GM12865 (cell line): ENCODE data around the gene TMEM167A.

Source experiments
- DNase-seq: peaks from one replicate; pipeline ENCODE4 v3.0.0; 2010; ENCODE audit warnings: low read depth
- H3K4me3 ChIP-seq: 2 replicates; pipeline ENCODE4 v1.5.1; 2011; ENCODE audit warnings: mild to moderate bottlenecking, low read depth, low read length, control low read depth
- TF ChIP-seq, protein P1 (sequence below): IDR thresholded peaks from 2 replicates; pipeline ENCODE4 v1.5.1; 2011; ENCODE audit warnings: low read length, control low read depth, low read depth, inconsistent platforms; ENCODE audit not compliant: insufficient read depth; ENCODE audit errors: missing control alignments

The TMEM167A gene

DNA sequence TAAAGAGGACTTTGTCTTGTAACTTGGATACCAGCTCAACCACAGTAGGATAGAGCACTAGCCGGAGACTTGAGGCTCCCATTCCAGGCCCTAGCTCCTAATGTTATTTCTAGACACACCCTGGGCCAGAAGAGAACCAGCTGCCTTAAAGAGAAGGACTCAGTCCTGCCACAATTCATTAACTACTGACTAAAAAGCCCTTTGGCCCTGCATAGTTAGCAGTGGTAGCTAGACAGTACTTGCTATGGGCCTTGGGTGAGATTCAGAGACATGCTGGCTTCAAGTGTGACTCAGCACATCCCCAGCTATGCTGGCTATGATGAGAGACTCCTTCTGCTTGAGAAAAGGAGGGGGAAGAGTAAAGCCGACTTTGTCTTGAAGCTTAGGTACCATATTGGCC, 47.3 kb downstream of the TMEM167A start:
- DNase-seq, result no peak
- TF ChIP-seq, protein P1, sequence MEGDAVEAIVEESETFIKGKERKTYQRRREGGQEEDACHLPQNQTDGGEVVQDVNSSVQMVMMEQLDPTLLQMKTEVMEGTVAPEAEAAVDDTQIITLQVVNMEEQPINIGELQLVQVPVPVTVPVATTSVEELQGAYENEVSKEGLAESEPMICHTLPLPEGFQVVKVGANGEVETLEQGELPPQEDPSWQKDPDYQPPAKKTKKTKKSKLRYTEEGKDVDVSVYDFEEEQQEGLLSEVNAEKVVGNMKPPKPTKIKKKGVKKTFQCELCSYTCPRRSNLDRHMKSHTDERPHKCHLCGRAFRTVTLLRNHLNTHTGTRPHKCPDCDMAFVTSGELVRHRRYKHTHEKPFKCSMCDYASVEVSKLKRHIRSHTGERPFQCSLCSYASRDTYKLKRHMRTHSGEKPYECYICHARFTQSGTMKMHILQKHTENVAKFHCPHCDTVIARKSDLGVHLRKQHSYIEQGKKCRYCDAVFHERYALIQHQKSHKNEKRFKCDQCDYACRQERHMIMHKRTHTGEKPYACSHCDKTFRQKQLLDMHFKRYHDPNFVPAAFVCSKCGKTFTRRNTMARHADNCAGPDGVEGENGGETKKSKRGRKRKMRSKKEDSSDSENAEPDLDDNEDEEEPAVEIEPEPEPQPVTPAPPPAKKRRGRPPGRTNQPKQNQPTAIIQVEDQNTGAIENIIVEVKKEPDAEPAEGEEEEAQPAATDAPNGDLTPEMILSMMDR, result no peak
- H3K4me3 ChIP-seq, result no peak overlapping the region

DNA sequence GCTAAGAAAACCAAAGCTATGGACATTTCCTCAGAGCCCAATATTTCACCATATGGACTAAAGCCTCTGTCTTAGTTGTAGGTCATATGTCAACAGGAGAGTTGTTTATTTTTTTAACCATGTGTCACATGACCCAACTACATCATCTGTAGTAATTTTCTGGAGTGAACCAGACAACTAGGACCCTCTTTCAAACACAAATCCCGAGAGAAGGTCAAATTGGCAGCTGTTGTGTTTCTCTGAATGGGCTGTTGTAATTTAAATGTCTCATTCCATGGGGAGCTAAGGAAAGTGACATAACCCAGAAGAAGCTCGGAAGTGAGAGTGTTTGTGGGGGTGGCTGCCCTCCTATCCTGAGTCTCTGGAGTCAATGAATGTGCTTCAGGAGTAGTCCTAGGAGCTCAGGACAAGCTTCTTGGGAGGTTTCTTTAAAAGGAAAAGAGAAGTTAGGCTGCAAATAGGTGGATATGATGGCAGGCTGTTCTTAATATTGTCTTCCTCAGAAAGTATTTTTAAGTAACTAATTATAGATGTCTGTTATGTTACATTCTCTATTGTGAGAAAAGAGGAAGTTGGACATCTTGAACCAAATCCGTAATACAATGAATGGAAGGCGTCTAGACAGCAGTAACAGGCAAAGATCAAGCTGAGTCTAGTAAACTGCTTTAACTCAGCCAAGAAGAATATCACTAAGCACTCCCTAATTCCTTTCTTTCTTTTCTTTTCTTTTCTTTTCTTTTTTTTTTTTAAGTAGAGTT, 50.1 kb downstream of the TMEM167A start:
- TF ChIP-seq, protein P1, result no peak
- DNase-seq, result peak; percentile 37
- no peak overlapping the region for H3K4me3 ChIP-seq

DNA sequence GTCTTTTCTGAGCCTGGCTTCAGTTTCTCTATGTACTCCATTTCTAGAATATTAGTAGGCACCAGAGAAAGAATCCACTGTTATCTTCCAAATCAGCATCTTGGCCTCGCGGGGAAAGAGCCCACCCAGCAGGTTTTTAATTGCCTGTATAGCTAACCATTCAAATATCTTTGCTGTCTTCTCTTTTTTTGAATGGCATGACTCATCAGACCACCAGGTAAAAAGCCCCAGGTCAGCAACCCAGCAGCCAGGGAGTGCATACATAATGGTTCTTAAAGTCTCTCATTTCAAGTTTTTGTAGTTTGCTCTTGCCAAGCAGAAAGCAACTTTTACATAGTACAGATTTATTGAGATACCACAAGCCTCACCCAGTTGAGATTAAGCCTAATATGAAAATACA, 50.7 kb downstream of the TMEM167A start:
- DNase-seq, result peak; percentile 24
- TF ChIP-seq, protein P1, result no peak

GRCh38 chr5:83025690-83026478, 51.3 kb downstream of the TMEM167A start:
- TF ChIP-seq, protein P1, result no peak
- H3K4me3 ChIP-seq, result no peak overlapping the region
- no peak for DNase-seq

More for the DNA sequence above, 50.7 kb downstream of the TMEM167A start:
- no peak overlapping the region for H3K4me3 ChIP-seq

- no peak for DNase-seq
- TF ChIP-seq, protein P1, result no peak
- no peak overlapping the region for H3K4me3 ChIP-seq
Observed at GRCh38 chr5:83022334-83022733, 54.9 kb downstream of the TMEM167A start.

- TF ChIP-seq, protein P1, result no peak
- DNase-seq, result no peak
- no peak overlapping the region for H3K4me3 ChIP-seq
Observed at GRCh38 chr5:83015676-83016075, 61.5 kb downstream of the TMEM167A start.

DNA sequence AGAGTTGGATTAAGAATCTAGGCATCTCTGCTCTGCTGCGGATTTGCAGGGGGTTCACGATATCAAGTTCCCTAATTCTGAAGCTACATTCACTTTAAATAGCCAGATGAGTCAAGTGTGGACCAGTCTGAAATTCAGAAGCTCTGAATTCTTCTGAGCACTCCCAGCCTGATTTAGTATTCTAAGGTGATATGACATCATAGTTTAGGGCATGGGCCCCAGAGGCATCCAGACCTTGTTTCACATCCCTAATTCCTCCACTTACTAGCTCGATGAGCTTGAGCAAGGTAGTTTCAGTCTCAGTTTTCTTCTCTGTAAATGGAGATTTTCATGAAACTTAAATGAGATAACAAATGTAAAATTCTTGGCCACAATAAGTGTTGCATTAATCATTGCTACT, 65.2 kb downstream of the TMEM167A start:
- peak; percentile 72 for DNase-seq
- no peak overlapping the region for H3K4me3 ChIP-seq
- TF ChIP-seq, protein P1, result no peak
